Activated naive CD8-positive, alpha-beta T cell treated with anti-CD3 and anti-CD28 coated beads for 36 hours (primary cell): Measurements from ENCODE around the gene SKI. TPM values are rescaled to one million over a fixed set of nuclear protein-coding genes. Genes with fewer than 3 reads are reported as not detected.
"Not testable (repeated sequence)": the region's sequence is repeated elsewhere in the genome, so short reads cannot be mapped to it uniquely, and the experiment has no call there.

Source experiments
- DNase-seq: peaks from one replicate; pipeline ENCODE4 v3.0.0; 2021
- H3K27ac Mint-ChIP-seq: one replicate; pipeline ENCODE4 v1.8.0; 2022; ENCODE audit warnings: mild to moderate bottlenecking, moderate library complexity, mixed read lengths
- H3K27me3 Mint-ChIP-seq: one replicate; pipeline ENCODE4 v1.8.0; 2022; ENCODE audit warnings: mild to moderate bottlenecking, mixed read lengths
- H3K36me3 Mint-ChIP-seq: one replicate; pipeline ENCODE4 v1.8.0; 2021; ENCODE audit warnings: mild to moderate bottlenecking, mixed read lengths
- H3K4me1 Mint-ChIP-seq: one replicate; pipeline ENCODE4 v1.8.0; 2021; ENCODE audit warnings: mixed read lengths
- H3K4me3 Mint-ChIP-seq: one replicate; pipeline ENCODE4 v1.8.0; 2022; ENCODE audit warnings: mild to moderate bottlenecking, moderate library complexity, mixed read lengths
- H3K9me3 Mint-ChIP-seq: one replicate; pipeline ENCODE4 v1.8.0; 2022; ENCODE audit warnings: mixed read lengths
- total RNA-seq, 2 experiments: library from RNA; stranded (reverse); gene quantifications; one replicate each; pipeline ENCODE4 v1.2.3, GENCODE V29; 2021

SKI gene
- total RNA-seq, 2 experiments from 2014 or later: 25.4 to 27.3 TPM

DNA sequence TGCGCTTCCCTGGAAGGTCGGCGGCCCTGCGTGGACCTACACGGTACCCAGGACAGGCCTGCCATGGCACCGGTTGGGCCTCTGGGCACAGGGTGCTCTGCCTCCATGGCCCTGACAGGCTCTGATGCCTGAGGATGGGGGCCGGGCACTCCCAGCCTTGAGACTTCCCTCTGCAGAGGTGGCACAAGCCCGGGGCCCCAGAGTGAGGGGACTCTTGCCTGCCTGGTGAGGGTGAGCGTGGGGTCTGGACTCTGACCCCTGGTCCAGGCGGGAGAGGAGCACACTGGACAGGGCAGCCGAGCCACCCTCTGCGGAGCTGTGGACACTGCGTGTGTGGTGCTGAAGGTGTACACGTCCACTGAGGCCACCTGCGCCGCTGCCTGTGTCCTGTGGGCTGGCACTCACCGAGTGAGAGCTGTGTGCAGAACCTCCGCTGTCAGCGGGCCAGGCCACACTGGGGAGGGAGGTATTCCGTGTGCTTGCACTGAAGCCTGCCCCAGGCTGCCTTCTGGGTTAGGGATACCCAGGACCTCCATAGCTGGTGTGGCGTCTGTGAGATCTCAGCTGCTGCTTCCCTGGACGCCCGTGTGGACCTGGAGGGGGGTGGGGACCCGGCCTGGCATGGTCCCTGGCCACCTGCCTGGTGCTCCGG, 10.4 kb downstream of the SKI start:
- no peak overlapping the region for H3K4me3 Mint-ChIP-seq
- no peak for DNase-seq
- no peaks in the 10 kb centered on the region for H3K9me3 Mint-ChIP-seq
- H3K4me1 Mint-ChIP-seq: peaks cover 82% of the 10 kb centered on the region
- no peaks in the 10 kb centered on the region for H3K27me3 Mint-ChIP-seq
- peaks cover 22% of the 10 kb centered on the region for H3K36me3 Mint-ChIP-seq
- H3K27ac Mint-ChIP-seq: no peak overlapping the region

DNA sequence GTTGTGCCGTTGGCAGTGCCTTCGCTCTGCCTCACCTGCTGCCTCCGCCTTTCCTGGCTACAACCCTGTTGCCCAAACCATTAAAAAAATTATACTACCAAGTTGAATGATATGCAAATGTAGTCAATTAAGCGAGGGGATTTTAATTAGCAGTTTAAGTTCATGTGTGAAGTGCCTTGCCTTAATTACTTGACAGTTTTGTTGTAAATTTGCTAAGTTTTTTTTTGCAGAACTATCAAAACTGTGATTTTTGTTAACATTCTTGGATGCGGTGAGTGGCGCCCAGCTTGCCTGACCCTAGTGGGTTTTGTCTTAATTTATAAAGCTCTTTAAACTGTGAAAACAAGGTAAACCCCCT, 10.9 kb downstream of the SKI start:
- no peak overlapping the region for H3K4me3 Mint-ChIP-seq
- no peaks in the 10 kb centered on the region for H3K9me3 Mint-ChIP-seq
- H3K36me3 Mint-ChIP-seq: peaks cover 24% of the 10 kb centered on the region
- H3K27ac Mint-ChIP-seq: peak overlapping the region; percentile 68
- no peak for DNase-seq
- peaks cover 82% of the 10 kb centered on the region for H3K4me1 Mint-ChIP-seq
- H3K27me3 Mint-ChIP-seq: no peaks in the 10 kb centered on the region

DNA sequence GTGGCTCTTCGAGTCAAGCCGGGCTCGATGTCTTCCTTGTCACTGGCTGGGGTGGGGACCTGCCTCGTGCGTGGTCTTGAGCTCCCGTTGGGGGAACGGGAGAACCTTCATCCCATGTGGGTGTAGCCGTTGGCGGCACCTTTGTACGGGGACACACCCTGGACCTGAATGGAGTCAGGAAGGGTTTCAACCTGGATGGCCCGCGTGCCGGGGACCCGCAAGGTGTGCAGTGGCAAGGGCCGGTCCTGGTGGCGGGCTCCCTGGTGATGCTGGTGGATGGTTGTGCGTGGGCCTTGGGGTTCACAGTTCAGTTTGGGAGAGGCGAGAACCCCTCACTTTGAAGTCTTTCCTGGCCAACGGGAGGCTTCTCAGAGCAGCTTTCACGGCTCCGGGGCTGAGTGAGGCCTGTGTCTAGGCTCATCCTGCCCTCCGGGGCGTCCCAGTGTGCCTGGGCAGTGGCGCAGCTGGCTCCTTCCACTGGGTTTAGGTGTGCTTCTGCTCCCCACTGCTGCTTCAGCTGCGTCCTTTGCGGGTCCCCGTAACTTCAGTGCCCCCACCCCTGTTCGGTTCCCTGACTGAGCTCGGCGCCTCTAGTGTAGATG, 11.4 kb downstream of the SKI start:
- no peaks in the 10 kb centered on the region for H3K27me3 Mint-ChIP-seq
- peaks cover 79% of the 10 kb centered on the region for H3K4me1 Mint-ChIP-seq
- peak overlapping the region; percentile 26 for H3K4me3 Mint-ChIP-seq
- H3K9me3 Mint-ChIP-seq: no peaks in the 10 kb centered on the region
- peaks cover 24% of the 10 kb centered on the region for H3K36me3 Mint-ChIP-seq
- H3K27ac Mint-ChIP-seq: peak overlapping the region; percentile 70
- DNase-seq: no peak

DNA sequence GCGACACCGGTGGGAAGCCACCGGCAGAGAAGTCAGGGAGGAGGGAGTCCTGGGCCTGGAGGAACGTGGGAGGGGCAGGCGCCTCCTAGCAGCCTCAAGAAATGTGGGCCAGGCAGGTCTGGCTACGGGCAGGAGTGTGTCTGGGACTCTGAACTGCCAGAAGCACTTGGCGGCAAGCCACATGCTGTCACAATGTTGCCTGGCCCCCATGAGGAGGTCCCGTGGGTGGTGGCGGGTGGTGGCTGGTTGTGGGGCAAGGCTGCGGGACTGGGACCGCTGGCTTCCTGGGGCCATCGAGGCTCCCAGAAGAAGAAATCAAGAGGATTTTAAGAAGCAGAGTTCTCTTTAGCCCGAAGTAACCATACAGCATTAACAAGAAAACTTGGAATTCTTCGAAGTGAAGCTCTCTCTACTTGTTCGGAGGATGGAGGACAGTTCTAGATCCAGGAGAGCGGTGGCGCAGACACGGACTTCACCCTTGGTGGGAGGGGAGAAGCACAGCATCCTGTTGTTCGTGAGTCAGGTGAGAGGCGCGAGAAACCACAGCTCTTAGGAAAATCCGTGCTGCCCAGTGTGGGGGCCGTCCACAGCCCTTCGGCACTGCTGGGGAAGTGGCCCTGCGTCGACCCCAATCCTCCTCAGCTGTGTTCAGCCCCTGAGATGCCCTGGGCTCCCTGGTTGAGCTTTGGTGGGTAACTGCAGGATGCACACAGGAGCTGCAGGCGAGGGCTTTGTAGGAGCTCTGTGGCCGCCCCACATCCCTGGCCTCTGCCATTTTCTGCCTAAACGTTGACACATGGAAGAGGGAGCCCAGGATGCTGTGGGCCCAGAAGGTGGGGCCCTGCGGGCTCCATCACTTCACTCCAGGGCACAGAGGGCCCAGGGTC, 12.4 kb downstream of the SKI start:
- peaks cover 22% of the 10 kb centered on the region for H3K36me3 Mint-ChIP-seq
- peaks cover 80% of the 10 kb centered on the region for H3K4me1 Mint-ChIP-seq
- no peaks in the 10 kb centered on the region for H3K9me3 Mint-ChIP-seq
- H3K4me3 Mint-ChIP-seq: peak overlapping the region; percentile 26
- no peaks in the 10 kb centered on the region for H3K27me3 Mint-ChIP-seq
- H3K27ac Mint-ChIP-seq: peak overlapping the region; percentile 70
- peak; percentile 53 for DNase-seq

DNA sequence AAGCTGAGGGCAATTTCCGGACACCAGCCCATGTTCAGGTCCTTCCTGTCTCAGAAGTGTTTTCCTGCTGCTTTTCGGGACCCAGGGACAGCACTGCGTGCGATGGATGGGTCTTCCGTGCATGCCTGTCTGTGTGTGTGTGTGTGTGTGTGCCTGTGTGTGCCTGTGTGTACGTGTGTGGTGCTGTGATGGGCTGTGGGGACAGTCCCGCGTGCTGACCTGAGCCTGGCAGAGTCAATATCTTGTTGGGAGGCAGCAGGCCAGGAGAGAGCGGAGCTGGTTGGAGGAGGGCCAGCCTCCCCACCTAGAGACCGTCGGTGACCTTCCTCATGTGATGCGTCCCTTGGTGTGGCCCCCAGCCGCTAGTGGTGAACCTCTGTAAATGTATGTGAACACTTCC, 13.7 kb downstream of the SKI start:
- H3K4me1 Mint-ChIP-seq: peaks cover 76% of the 10 kb centered on the region
- H3K27ac Mint-ChIP-seq: peak overlapping the region; percentile 36
- no peaks in the 10 kb centered on the region for H3K9me3 Mint-ChIP-seq
- DNase-seq: no peak
- no peaks in the 10 kb centered on the region for H3K27me3 Mint-ChIP-seq
- no peak overlapping the region for H3K4me3 Mint-ChIP-seq
- H3K36me3 Mint-ChIP-seq: peaks cover 24% of the 10 kb centered on the region

DNA sequence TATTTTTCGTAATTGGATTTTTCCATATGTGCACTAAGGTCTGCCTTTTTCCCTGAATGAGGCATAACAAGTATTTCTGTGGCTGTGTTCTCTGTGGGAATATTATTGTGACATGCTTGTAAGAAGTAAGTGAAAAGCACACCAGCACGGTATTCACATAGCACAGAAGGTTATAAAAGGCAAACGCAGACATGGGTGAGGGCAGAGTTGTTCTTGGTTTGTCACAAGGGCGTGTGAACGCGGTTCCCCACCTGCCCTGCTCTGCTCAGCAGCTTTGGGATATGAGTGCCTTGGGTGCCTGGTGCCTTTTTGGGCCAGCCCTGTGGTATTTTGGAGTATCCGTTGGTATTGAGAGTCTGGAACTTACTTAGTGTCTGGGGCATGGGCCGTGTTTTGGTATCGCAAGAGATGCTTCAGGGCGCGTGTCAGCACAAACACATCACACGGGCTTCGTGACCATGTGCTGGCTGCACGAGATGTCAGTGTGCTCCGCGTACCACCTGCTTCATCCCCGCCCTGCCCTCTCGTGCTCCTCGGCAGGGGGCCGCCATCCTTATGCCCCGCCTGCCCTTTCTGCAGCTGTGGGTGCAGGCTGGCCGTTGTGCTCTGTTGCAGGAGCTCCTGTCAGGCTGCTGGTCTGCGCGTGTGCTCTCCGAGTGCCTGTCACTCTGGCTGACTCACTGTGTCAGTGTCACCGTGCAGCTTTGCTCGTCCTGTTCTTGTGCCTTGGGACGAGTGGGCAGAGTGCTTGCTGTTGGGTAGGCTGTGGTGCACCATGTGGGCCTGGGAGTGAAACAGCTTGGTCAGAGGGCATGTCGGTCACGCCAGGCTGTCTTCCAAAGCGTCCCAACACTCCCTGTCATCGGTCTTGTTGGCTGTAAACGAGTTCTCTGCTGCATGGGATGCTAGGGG, 15.0 kb downstream of the SKI start:
- peaks cover 73% of the 10 kb centered on the region for H3K4me1 Mint-ChIP-seq
- peak overlapping the region; percentile 67 for H3K27ac Mint-ChIP-seq
- no peaks in the 10 kb centered on the region for H3K27me3 Mint-ChIP-seq
- DNase-seq: no peak
- no peaks in the 10 kb centered on the region for H3K9me3 Mint-ChIP-seq
- H3K4me3 Mint-ChIP-seq: no peak overlapping the region
- peaks cover 24% of the 10 kb centered on the region for H3K36me3 Mint-ChIP-seq

DNA sequence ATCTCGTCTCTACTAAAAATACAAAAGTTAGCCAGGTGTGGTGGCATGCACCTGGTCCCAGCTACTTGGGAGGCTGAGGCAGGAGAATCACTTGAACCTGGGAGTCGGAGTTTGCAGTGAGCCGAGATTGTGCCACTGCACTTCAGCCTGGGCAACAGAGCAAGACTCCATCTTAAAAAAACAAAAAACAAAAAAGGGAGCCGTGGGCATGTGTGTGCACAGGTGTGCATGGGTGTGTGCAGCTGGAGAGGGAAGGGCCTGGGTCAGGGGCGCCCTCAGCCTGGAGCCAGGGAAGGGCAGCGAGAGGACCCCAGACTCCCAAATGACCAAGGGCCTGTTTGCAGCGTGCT, 18.9 kb downstream of the SKI start:
- DNase-seq, H3K9me3 Mint-ChIP-seq, H3K27me3 Mint-ChIP-seq, H3K27ac Mint-ChIP-seq, H3K4me3 Mint-ChIP-seq: not testable (repeated sequence)
- Mint-ChIP-seq H3K4me1 (peaks cover 71% of the 10 kb centered on the region), H3K36me3 (peaks cover 19% of the 10 kb centered on the region)

DNA sequence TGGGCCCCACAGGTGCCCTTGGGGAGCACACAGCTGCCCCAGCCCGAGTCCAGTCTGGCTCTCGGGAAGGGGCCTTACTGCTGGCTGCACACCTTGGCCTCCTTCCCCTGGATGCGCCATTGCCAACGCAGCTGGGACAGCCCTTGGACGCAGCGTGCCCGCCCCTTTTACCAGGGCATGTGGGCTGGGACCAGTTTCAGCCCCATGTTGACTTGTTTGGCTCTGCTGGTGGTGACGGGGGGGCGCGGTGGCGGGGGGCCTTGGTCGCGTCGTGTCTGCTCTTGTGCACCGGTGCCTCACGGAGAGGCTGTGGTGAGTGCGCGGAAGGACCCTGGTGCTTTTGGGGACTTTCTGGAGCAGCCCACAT, 19.6 kb downstream of the SKI start:
- H3K36me3 Mint-ChIP-seq: peaks cover 18% of the 10 kb centered on the region
- H3K27me3 Mint-ChIP-seq: no peaks in the 10 kb centered on the region
- H3K4me3 Mint-ChIP-seq: no peak overlapping the region
- no peak for DNase-seq
- no peak overlapping the region for H3K27ac Mint-ChIP-seq
- H3K9me3 Mint-ChIP-seq: peaks cover 2% of the 10 kb centered on the region
- H3K4me1 Mint-ChIP-seq: peaks cover 70% of the 10 kb centered on the region

DNA sequence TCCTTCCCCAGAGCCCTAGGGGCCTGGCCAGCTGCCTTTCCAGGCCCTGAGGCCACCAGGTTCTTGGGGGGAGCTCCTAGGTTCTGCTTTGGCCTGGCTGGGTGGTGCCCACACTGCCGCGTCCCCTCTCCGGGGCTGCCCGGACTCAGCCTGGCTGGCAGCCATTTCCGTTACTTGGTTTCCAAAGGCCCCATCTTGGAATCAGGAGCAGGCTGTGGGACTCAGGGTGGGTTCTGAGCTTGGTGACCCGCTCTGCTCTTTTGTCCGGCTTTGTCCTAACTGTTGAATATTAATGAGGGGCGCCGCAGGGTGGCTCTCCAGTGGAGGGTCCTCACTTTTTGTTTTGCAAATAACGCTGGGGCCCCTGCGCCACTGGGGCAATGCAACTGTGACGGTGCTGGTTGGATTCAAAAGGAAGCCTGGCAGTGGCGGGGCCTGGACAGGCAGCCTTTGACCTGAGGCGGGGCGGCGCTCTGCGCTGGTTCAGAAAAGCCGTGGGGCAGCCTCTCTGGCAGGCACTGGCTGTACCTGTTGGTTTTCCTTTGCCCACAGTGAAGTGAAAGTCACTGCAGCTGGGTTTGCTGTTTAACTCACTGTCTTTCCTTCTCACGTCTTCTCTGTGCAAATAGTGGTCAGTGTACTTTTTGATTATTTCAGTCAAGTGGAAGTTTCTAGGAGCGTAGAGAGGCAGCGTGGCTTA, 20.2 kb downstream of the SKI start:
- Mint-ChIP-seq H3K27me3 (no peaks in the 10 kb centered on the region), H3K4me1 (peaks cover 66% of the 10 kb centered on the region), H3K4me3 (no peak overlapping the region), H3K9me3 (peaks cover 2% of the 10 kb centered on the region), H3K36me3 (peaks cover 21% of the 10 kb centered on the region), H3K27ac (no peak overlapping the region)
- no peak for DNase-seq

DNA sequence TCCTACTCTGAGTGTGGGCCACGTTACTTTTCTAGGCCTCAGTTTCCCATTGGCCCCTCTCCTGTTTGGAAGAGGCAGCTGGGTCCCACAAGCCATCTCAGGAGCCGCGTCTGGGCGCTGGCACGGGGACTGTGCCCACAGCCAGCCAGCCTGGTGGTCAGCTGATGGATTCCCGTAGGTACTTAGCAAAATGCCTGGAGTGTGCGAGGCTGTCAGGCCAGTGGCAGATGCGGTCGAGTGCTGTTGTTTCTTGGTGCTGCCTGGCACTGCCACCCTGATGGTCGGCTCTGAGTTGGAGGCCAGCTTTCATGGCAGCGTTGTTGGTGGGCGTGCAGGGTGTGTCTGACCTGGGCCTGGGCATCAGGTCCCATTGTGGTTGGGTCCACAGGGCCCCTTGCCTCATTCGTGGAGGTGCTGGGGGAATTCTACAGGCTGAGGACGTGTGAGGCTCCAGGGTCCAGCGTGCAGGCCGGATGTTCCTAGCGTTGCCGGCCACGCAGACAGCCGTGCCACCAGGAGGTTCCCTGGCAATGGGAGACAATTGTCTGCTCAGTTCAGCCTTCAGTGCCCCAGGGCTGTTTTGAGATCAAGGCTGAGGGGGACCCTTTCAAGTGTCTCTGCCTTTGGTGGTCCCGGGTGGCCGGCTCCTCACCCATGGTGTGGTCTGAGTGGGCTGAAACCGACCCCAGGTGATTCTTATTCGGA, 20.9 kb downstream of the SKI start:
- no peaks in the 10 kb centered on the region for H3K27me3 Mint-ChIP-seq
- H3K9me3 Mint-ChIP-seq: peaks cover 2% of the 10 kb centered on the region
- peaks cover 60% of the 10 kb centered on the region for H3K4me1 Mint-ChIP-seq
- no peak overlapping the region for H3K27ac Mint-ChIP-seq
- no peak for DNase-seq
- peaks cover 22% of the 10 kb centered on the region for H3K36me3 Mint-ChIP-seq
- no peak overlapping the region for H3K4me3 Mint-ChIP-seq

DNA sequence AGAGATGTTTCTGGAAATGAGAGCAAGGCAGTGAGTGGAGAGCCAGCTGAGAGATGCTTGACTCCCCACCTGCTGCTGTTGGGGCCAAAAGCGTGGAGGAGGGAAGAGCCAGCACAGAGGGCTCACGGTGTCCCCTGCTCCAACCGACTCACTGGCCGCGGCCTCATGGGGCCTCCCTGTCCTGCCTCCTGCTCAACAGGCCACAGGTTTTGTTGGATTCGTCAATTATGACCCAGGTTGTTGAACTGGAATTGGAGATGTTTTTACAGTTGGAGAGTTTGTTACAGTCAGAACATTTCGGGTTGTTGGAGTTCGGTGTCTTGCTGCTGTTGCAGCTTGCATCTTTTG, 21.4 kb downstream of the SKI start:
- peaks cover 4% of the 10 kb centered on the region for H3K9me3 Mint-ChIP-seq
- H3K27me3 Mint-ChIP-seq: no peaks in the 10 kb centered on the region
- no peak for DNase-seq
- no peak overlapping the region for H3K27ac Mint-ChIP-seq
- H3K36me3 Mint-ChIP-seq: peaks cover 22% of the 10 kb centered on the region
- H3K4me3 Mint-ChIP-seq: no peak overlapping the region
- peaks cover 57% of the 10 kb centered on the region for H3K4me1 Mint-ChIP-seq

DNA sequence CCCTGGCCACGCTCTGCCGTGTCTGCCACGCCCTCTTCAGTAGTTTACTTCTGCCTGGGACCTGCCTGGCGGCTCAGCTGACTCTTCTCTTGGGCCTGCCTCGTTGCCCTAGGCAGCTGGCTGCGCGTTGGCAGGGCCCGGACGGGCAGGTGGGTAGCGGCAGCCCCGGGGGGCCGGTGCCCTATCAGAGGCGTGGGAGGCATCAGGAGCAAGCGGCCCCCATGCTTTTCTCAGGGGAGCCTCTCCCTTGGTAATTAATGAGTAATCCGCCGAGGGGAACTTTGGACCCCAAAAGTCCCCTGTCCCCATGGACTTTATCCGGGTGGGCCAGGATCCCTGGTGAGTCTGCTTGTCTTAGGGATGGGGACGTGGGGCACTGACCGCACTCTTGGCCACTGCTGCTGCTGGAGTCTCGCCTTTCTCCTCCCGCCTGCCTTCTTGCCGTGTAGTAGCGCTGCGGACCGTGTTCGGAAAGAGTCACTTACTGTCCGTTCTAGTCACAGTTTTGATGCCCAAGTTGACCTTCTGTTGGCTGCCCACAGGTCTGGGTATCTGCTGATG, 22.7 kb downstream of the SKI start:
- Mint-ChIP-seq H3K27ac (no peak overlapping the region), H3K9me3 (peaks cover 6% of the 10 kb centered on the region), H3K4me3 (no peak overlapping the region), H3K27me3 (no peaks in the 10 kb centered on the region), H3K4me1 (peaks cover 49% of the 10 kb centered on the region), H3K36me3 (peaks cover 22% of the 10 kb centered on the region)
- no peak for DNase-seq

DNA sequence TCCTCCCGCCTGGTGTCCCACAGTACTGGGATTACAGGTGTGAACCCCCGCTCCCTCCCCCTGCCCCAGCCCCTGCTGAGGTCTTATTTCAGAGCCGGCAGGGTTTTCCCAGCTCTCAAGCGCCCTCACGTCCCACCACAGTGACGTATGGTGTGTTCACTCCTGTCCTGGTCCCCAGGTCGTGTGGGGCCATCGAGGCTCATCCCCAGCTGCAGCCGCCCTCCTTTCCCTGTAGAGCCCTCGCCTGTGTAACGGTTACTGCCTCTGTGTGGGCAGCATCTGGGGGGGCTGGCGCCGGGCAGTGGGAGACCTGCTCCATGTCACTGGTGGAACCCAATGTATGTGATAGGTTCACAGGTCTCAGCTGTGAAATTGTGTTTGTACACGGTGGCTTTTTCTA, 23.2 kb downstream of the SKI start:
- H3K4me3 Mint-ChIP-seq: no peak overlapping the region
- H3K4me1 Mint-ChIP-seq: peaks cover 45% of the 10 kb centered on the region

DNA sequence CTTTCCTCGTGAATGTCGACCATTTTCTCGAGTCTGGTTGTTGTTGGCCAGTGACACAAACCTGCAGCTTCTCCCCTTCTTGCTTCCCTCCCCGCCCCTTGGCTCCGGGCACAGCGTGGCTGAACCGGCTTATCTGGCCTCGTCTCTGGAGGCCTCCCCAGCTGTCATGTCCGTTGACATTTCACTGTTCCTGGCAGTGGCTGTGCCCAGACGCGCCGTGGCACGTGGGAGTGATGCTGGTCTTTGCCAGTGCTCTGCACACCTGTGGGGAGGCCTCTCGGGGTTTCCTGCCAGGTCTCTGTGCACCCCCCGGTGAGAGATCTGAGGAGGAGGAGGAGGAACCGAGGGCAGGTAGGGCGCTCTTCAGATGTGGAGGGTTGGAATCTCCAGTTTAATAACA, 23.7 kb downstream of the SKI start:
- peaks cover 19% of the 10 kb centered on the region for H3K36me3 Mint-ChIP-seq
- DNase-seq: no peak
- H3K27me3 Mint-ChIP-seq: no peaks in the 10 kb centered on the region
- H3K27ac Mint-ChIP-seq: peak overlapping the region; percentile 82
- H3K4me1 Mint-ChIP-seq: peaks cover 42% of the 10 kb centered on the region
- peaks cover 6% of the 10 kb centered on the region for H3K9me3 Mint-ChIP-seq
- peak overlapping the region; percentile 34 for H3K4me3 Mint-ChIP-seq

More for the DNA sequence above, 23.2 kb downstream of the SKI start:
- Mint-ChIP-seq H3K36me3 (peaks cover 19% of the 10 kb centered on the region), H3K9me3 (peaks cover 6% of the 10 kb centered on the region), H3K27ac (peak overlapping the region; percentile 82), H3K27me3 (no peaks in the 10 kb centered on the region)
- DNase-seq: no peak
